GM12873 (cell line): ENCODE data around the gene COA1.

Source experiments
- CTCF ChIP-seq: IDR thresholded peaks from 2 replicates; pipeline ENCODE4 v1.5.1; 2012; ENCODE audit warnings: low read depth, mild to moderate bottlenecking, moderate library complexity, low read length, control low read depth; ENCODE audit not compliant: insufficient read depth; ENCODE audit errors: missing control alignments

COA1 gene

GRCh38 chr7:43590862-43591557, 138.3 kb downstream of the COA1 start:
- no peak for TF ChIP-seq CTCF

DNA sequence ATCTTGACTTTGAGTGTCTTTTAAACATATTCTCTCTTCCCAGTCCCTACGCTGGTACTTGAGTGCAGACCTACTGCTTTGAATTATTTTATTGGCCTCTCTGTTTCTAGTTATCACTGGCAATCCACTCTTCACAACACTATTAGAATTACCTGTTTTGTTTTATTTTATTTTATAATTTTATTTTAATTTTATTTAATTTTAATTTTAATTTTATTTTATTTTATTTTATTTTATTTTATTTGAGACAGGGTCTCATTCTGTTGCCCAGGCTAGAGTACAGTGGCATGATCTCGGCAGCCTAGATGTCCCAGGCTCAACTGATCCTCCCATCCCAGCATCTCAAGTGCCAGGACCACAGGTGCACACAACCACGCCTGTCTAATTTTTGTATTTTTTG, 139.6 kb downstream of the COA1 start:
- no peak for TF ChIP-seq CTCF
